Mesodermal cell (in vitro differentiated cells): ENCODE data around the gene LRMDA.

Source experiments
- H3K27ac ChIP-seq: 2 replicates; pipeline ENCODE4 v1.7.0; 2013; ENCODE audit warnings: mild to moderate bottlenecking, low read depth, low read length, moderate library complexity; ENCODE audit not compliant: severe bottlenecking
- H3K36me3 ChIP-seq: 2 replicates; pipeline ENCODE4 v1.7.1; 2013; ENCODE audit warnings: mild to moderate bottlenecking, low read length, moderate library complexity; ENCODE audit not compliant: control insufficient read depth, insufficient read depth
- H3K4me1 ChIP-seq: one replicate; pipeline ENCODE4 v1.7.1; 2013; ENCODE audit warnings: mild to moderate bottlenecking, low read length; ENCODE audit not compliant: insufficient read depth, control insufficient read depth, poor library complexity, severe bottlenecking
- H3K4me3 ChIP-seq: 2 replicates; pipeline ENCODE4 v1.7.0; 2013; ENCODE audit warnings: low read length, control low read depth, mild to moderate bottlenecking; ENCODE audit not compliant: insufficient read depth, poor library complexity, severe bottlenecking; ENCODE audit errors: extremely low read depth
- H3K9me3 ChIP-seq: 2 replicates; pipeline ENCODE4 v1.7.1; 2013; ENCODE audit warnings: mild to moderate bottlenecking, low read length, moderate library complexity; ENCODE audit not compliant: control insufficient read depth
- WGBS, 2 experiments: methylation state at CpG; one replicate each; pipeline ENCODE4 v1.1.5; 2013; ENCODE audit warnings: missing lambda C conversion rate in 2 of 2; ENCODE audit not compliant: insufficient coverage in 2 of 2; 5-methylcytosine and 5-hydroxymethylcytosine counted together

The LRMDA gene

DNA sequence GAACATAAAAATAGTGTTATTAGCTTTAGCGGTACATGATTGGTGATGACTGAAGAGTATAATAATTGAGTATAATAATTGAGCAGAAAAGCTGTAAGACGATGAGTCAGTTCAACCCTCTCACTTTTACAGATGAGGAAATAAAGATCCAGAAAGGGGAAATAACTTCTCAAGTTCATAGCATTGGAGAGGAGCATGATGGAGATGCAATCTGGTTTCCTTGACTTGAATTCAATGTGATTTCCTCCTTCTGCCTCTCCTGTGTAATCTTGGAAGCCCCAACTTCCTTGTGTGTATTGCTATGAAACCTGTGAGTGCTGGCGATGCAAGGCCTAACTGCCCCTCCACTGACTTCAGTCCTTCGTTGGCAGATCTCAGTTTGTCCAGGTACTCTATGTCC lies 265.1 kb downstream of the LRMDA start:
- no peaks in the 10 kb centered on the region for H3K9me3 ChIP-seq
- H3K36me3 ChIP-seq = no peaks in the 10 kb centered on the region
- H3K27ac ChIP-seq = no peak overlapping the region
- WGBS, 2 experiments = 100% methylated on average over 2 of the region's 4 CpGs
- no peaks in the 10 kb centered on the region for H3K4me1 ChIP-seq
- no peak overlapping the region for H3K4me3 ChIP-seq

DNA sequence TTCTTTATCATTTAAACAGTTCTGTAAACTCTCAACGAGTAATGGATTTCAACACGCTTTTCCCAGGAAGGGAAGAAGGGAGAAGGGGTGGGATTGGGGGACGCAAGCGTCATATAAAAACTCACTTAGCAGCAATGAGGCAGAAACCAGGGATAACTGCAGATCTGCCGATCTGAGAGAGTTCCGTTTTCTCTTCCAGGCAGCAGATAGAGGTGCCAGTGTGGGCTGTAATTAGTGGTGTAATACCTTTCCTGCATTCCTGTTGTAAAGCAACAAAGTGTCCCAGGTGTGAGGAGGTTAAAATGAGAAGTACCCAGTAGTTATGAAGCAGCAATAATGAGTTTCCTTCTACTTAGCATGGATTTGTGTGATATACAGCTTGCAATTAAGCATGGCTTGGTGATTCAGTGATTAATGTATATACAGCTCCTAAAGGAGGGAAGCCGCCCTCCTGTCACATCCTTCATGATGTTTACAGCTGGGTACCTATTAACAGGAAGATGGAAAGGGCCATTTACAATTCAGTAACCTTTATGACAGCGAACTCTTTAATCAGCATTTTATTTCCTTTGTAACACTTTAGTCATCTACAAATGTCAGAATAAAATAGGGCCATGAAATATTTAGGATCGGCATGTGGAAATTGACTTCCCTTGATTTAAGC lies 271.9 kb downstream of the LRMDA start:
- Histone ChIP-seq H3K9me3 (no peaks in the 10 kb centered on the region), H3K27ac (no peak overlapping the region), H3K36me3 (no peaks in the 10 kb centered on the region), H3K4me1 (no peaks in the 10 kb centered on the region), H3K4me3 (no peak overlapping the region)
- WGBS, 2 experiments = 88 to 94% methylated on average over 4 to 7 of the region's 9 CpGs

DNA sequence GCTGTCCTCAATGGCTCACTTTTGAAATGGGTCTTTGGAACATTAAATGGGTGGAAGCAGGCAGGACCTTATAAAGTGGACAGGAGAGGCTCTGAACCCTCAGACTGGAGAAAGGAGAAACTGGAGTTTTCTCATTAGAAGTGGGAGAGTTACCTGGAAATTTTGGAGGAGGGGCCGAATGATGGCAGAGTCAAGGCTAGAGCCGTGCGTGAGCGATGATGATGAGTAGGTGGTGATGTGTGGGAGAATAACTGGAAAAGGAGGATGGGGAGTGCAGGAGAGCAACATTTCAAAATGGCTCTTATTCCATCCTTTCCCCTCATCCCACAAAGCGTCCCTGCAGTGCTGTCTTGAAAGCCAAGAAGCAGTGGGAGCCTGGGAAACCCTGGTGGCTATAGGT lies 274.0 kb downstream of the LRMDA start:
- Histone ChIP-seq H3K9me3 (no peaks in the 10 kb centered on the region), H3K36me3 (no peaks in the 10 kb centered on the region), H3K4me3 (no peak overlapping the region), H3K27ac (no peak overlapping the region), H3K4me1 (no peaks in the 10 kb centered on the region)
- WGBS, 2 experiments = 80 to 98% methylated on average over 2 to 5 of the region's 5 CpGs

DNA sequence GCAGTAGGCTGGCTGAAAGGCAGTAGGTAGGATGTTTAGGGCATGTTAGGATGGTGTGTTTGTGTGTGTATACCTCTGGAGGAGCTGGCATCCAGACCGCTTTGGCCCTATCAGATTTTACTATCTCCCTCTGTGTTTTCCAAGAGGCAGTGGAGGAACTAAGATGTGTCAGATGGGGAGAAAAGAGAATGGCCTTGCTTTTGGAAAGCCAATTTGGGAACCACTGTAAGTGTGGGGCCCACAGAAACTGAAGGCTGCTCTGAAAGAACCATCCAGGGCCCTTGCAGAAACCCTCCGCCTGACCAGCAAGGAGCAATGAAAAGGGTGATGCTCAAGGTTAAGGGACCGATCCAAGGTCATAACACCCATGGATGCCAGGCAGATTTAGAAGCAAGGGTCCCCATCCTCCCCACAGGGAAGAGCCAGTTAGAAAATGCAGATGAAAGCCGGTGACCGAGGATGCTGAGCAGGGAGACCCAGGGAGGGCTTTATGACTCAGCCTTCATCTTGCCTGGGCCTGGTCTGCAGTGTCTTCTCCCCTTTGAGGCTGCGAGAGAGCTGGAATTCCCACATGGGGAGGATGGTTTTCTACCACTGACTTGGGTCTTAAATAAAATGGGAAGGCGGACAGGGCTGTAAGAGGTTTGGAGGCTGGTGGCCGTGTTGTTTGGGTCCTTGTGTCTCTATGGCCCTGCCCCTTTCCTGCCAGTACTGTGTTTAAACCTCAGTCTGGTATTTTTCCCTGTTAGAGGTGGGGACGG lies 275.8 kb downstream of the LRMDA start:
- Histone ChIP-seq H3K4me1 (no peaks in the 10 kb centered on the region), H3K36me3 (no peaks in the 10 kb centered on the region), H3K4me3 (no peak overlapping the region), H3K9me3 (no peaks in the 10 kb centered on the region), H3K27ac (no peak overlapping the region)
- 74 to 80% methylated on average over 5 of the region's 9 CpGs for WGBS, 2 experiments

DNA sequence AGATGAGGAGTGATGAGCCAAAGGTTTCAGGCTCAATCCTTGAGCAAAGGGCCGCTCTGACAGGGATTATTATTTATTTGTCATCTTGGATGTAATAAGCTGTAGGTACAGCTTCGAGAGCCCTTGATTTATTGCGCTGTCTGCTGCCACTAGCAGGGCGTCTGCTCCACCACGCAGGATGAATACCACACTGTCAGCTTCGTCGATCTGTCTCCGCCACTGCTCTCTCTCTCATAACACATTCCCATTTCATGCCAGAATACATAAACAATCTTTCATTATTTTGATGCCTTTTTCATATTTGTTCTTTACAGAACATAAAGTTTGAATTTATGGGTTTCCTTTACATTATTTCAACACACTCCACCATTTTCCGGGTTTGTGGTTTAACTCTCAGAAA lies 276.6 kb downstream of the LRMDA start:
- Histone ChIP-seq H3K4me1 (no peaks in the 10 kb centered on the region), H3K4me3 (no peak overlapping the region), H3K36me3 (no peaks in the 10 kb centered on the region), H3K27ac (no peak overlapping the region), H3K9me3 (no peaks in the 10 kb centered on the region)
- 84 to 85% methylated on average over 6 to 9 of the region's 9 CpGs for WGBS, 2 experiments

DNA sequence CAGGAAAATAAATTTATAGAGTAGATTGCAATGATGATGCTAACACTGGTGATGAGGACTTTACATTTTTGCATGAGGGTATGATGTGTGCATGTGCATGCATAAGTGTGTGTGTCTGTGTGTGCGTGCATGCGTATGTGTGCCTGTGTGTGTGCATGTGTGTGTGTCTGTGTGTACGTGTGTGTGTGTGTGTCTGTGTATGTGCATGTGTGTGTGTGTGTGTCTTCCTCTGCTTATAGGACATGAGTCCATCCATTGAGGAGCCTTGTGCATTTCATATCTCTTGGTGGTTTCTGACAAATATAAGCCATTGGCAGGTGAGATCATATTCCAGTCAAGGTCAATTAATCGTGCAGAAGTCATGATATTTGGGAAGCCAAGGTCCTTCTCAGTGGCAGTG lies 277.8 kb downstream of the LRMDA start:
- Histone ChIP-seq H3K4me3 (no peak overlapping the region), H3K9me3 (no peaks in the 10 kb centered on the region), H3K27ac (no peak overlapping the region), H3K36me3 (no peaks in the 10 kb centered on the region), H3K4me1 (no peaks in the 10 kb centered on the region)
- WGBS, 2 experiments = 94 to 100% methylated on average over 3 to 4 of the region's 4 CpGs

DNA sequence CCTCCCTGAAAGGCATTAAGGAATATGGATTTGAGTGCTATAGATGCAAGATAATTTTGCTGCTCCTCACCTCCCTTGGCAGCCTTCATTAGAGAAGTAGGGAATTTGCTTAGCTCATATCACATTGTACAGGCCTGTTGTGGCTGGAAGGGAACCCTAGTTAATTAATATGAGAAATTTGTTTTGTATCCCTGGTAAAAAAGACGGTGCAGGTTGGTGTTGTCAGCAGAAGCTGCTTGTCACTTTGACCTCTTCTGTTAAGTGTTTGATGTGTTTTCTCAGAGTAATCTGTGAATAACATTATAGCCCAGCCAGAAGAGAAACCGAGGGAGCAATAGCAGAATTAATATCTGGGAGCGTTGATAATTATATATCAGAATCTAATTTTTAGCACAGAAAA lies 278.4 kb downstream of the LRMDA start:
- WGBS, 2 experiments = 88 to 100% methylated on average over 1 of the region's 3 CpGs
- Histone ChIP-seq H3K4me1 (no peaks in the 10 kb centered on the region), H3K4me3 (no peak overlapping the region), H3K27ac (no peak overlapping the region), H3K36me3 (no peaks in the 10 kb centered on the region), H3K9me3 (no peaks in the 10 kb centered on the region)

DNA sequence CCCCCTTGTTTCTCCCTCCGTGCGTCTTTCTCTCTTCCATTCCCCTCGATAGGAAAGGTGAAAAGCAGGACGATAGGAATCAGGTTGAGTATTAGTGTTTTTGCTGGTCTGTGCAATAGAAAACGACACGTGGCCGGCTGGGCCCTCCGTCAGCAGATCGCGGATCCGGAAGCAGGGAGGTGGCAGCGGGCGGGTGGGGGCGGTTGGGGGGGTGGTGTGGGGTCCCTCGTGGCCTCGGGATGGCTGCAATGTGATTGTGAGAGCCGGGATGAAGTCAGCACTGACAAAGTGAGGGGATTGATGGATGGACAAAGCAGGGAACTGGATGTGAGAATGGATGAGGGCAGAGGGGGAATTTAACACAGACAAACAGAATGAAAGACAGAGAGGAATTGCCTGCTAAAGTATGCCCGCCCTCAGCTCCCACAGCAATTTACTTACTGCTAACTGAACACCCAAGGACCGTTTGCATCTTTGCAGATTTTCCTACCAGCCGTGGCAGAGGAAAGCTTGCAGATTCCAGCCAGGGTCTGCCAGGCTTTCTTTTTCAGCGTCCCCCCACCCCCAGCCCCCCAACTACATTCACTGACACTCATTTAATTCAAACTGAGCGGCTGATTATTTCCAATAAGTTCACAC lies 280.9 kb downstream of the LRMDA start:
- H3K4me1 ChIP-seq = no peaks in the 10 kb centered on the region

DNA sequence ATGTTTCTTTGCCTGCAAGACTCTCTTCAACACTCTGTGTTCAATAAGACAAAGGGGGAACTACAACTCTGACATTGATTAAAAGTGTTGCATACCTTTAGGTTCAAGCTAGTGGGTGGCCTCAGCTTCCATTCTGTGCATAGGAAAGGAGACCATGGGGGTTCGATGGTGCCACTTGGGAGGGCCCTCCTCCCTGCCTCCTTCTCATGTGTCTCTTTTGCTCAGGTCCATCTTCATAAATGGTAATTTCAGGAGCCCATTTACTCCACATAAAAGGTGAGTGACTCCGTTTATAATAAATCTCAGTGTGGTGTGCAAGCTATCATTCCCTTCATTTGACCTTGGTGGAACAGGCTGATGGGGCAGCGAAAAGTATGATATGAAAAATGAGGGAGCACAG lies 285.1 kb downstream of the LRMDA start:
- Histone ChIP-seq H3K4me1 (no peaks in the 10 kb centered on the region), H3K9me3 (no peaks in the 10 kb centered on the region), H3K4me3 (no peak overlapping the region), H3K27ac (no peak overlapping the region), H3K36me3 (no peaks in the 10 kb centered on the region)
- 83% methylated on average over 1 of the region's 3 CpGs for WGBS, 2 experiments

More for the DNA sequence above, 280.9 kb downstream of the LRMDA start:
- WGBS, 2 experiments = 49 to 51% methylated on average over 7 of the region's 22 CpGs
- H3K36me3 ChIP-seq = no peaks in the 10 kb centered on the region
- no peak overlapping the region for H3K4me3 ChIP-seq
- no peak overlapping the region for H3K27ac ChIP-seq
- no peaks in the 10 kb centered on the region for H3K9me3 ChIP-seq

DNA sequence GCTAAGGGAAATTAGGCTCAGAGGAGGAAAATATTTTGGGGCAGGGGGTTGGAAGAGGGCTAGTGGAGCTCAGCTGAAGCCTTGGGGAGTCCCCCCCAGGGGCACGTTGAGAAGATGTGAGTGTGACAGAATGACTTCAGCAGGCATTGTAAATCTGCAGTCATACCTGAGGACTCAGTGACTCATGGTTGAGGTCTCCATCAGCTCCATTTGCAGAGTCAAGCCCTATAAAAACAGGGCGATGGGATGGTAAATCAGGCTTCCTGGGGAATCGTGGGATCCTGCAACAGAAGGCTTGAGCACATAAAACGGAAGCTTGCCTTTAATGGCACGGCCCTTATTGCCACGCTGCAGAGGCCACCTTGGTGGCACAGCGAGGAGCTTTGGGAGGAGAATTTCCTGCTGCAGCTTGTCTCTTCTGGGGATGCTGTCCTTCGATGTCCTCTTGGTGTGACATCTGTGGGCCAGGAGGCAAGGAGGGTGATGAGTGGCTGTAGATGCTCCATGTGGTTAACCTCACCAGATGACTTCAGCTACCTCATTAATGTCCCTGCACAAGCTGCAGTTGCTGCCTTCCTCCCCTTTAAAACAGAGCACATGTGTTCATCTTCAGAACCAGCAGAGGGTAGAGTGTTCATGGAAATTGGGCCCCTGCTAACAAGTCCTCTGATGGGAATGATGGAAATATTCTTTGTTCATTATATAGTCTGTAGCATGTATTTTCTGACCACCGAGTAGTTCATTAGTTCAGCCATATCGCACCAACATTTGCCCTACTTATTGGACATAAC lies 285.9 kb downstream of the LRMDA start:
- no peaks in the 10 kb centered on the region for H3K4me1 ChIP-seq
- no peak overlapping the region for H3K4me3 ChIP-seq
- no peaks in the 10 kb centered on the region for H3K9me3 ChIP-seq
- WGBS, 2 experiments = 94 to 97% methylated on average over 7 of the region's 10 CpGs
- no peaks in the 10 kb centered on the region for H3K36me3 ChIP-seq
- no peak overlapping the region for H3K27ac ChIP-seq
